H1 (cell line): ENCODE measurements around the gene DOCK9. TPM values are rescaled to one million over a fixed set of nuclear protein-coding genes. Genes with fewer than 3 reads are reported as not detected.

ENCODE experiments used
- CTCF ChIA-PET: fragments of 300-600 bp; sonication (Branson Sonifier 250); formaldehyde crosslinking; loops from one replicate; lab custom pipeline; 2021; ENCODE audit not compliant: partially characterized antibody; lab: Charles Lee
- POLR2A ChIA-PET: fragments of 300-600 bp; sonication (Branson Sonifier 250); formaldehyde crosslinking; loops from one replicate; lab custom pipeline; 2021; ENCODE audit warnings: inconsistent platforms; ENCODE audit not compliant: partially characterized antibody; lab: Charles Lee
- DNase-seq, 2 experiments: peaks; one replicate each; pipeline versions ENCODE4 v3.0.0 to v3.0.0-alpha.2; 2010 to 2022; ENCODE audit warnings: low spot score in 2 of 2, low read depth in 1 of 2, mixed read lengths in 1 of 2
- FAIRE-seq: peaks from 2 replicates; lab custom pipeline; 2011; peaks lifted over from hg19 to GRCh38; lab: Jason Lieb, UNC
- H2AFZ ChIP-seq: 2 replicates; pipeline ENCODE4 v1.8.1; 2012; ENCODE audit warnings: low read length, inconsistent platforms
- H2AK5ac ChIP-seq: 2 replicates; pipeline ENCODE4 v1.6.1; 2013; ENCODE audit warnings: low read depth, low read length
- H2BK120ac ChIP-seq: replicated peaks from 2 replicates; pipeline ENCODE3; 2013; ENCODE audit warnings: low read depth, low read length, inconsistent platforms
- H2BK12ac ChIP-seq: 2 replicates; pipeline ENCODE4 v1.6.1; 2013; ENCODE audit warnings: low read depth, low read length
- H2BK15ac ChIP-seq: 2 replicates; pipeline ENCODE4 v1.6.1; 2013; ENCODE audit warnings: low read length
- H2BK20ac ChIP-seq: 2 replicates; pipeline ENCODE4 v1.6.1; 2013; ENCODE audit warnings: low read length
- H2BK5ac ChIP-seq: 2 replicates; pipeline ENCODE4 v1.6.1; 2013; ENCODE audit warnings: low read depth, low read length
- H3K14ac ChIP-seq: 2 replicates; pipeline ENCODE4 v1.6.1; 2013; ENCODE audit warnings: inconsistent platforms; ENCODE audit not compliant: insufficient read length
- H3K18ac ChIP-seq: 2 replicates; pipeline ENCODE4 v1.6.1; 2013; ENCODE audit warnings: low read length; ENCODE audit errors: extremely low read depth
- H3K23ac ChIP-seq: 2 replicates; pipeline ENCODE4 v1.6.1; 2013; ENCODE audit warnings: inconsistent platforms; ENCODE audit not compliant: insufficient read length
- H3K23me2 ChIP-seq: 2 replicates; pipeline ENCODE4 v1.6.1; 2013; ENCODE audit warnings: low read depth, low read length
- H3K27ac ChIP-seq: 2 replicates; pipeline ENCODE4 v1.6.1; 2011; ENCODE audit warnings: low read depth, low read length, inconsistent platforms
- H3K27me3 ChIP-seq, 4 experiments: replicated peaks in 1 of 4; 1 replicate in 1 of 4; 2 replicates in 3 of 4; pipeline versions ENCODE4 v1.6.1 to v1.8.1; 2011 to 2013; ENCODE audit warnings: low read length in 3 of 4, mild to moderate bottlenecking in 3 of 4, inconsistent platforms in 2 of 4, mixed read lengths in 2 of 4, moderate library complexity in 1 of 4; ENCODE audit not compliant: control insufficient read depth in 3 of 4, insufficient read depth in 3 of 4; ENCODE audit errors: extremely low read depth in 1 of 4
- H3K36me3 ChIP-seq, 4 experiments: 2 replicates each; pipeline versions ENCODE4 v1.6.1 to v1.8.1; 2011 to 2013; ENCODE audit warnings: mild to moderate bottlenecking in 4 of 4, low read length in 3 of 4, moderate library complexity in 2 of 4, control low read depth in 1 of 4, inconsistent platforms in 1 of 4; ENCODE audit not compliant: insufficient read depth in 4 of 4, control insufficient read depth in 2 of 4
- H3K4ac ChIP-seq: replicated peaks from 2 replicates; pipeline ENCODE3; 2013; ENCODE audit warnings: low read length, low read depth, mixed read lengths, inconsistent platforms; ENCODE audit not compliant: insufficient read length
- H3K4me1 ChIP-seq, 4 experiments: replicated peaks in 1 of 4; 1 replicate in 1 of 4; 2 replicates in 3 of 4; pipeline versions ENCODE4 v1.6.1 to v1.8.1; 2011 to 2013; ENCODE audit warnings: low read length in 3 of 4, inconsistent platforms in 2 of 4, mixed read lengths in 1 of 4; ENCODE audit not compliant: insufficient read depth in 4 of 4, control insufficient read depth in 3 of 4
- H3K4me2 ChIP-seq, 2 experiments: 2 replicates each; pipeline versions ENCODE4 v1.6.1 to v1.8.1; 2011 to 2013; ENCODE audit warnings: low read depth in 2 of 2, low read length in 2 of 2, control low read depth in 1 of 2, inconsistent platforms in 1 of 2, mild to moderate bottlenecking in 1 of 2; ENCODE audit not compliant: insufficient read depth in 1 of 2
- H3K4me3 ChIP-seq, 4 experiments: fragments of 200-600, 300-600 bp in 1 of 4; sonication (generic), shearing (Covaris generic), sonication (Bioruptor Twin) in 1 of 4; 2 replicates each; pipeline versions ENCODE4 v1.5.1 to v1.8.1; 2011 to 2016; ENCODE audit warnings: low read length in 4 of 4, low read depth in 3 of 4, control low read depth in 2 of 4, inconsistent platforms in 2 of 4, mild to moderate bottlenecking in 2 of 4, mixed read lengths in 1 of 4, moderate library complexity in 1 of 4; ENCODE audit not compliant: insufficient read depth in 2 of 4; ENCODE audit errors: extremely low read depth in 1 of 4
- H3K56ac ChIP-seq: replicated peaks from 2 replicates; pipeline ENCODE3; 2013; ENCODE audit warnings: low read depth, mild to moderate bottlenecking, mixed read lengths, low read length, inconsistent platforms; ENCODE audit not compliant: insufficient read length
- H3K79me1 ChIP-seq: 2 replicates; pipeline ENCODE4 v1.6.1; 2013; ENCODE audit warnings: low read depth, low read length, control low read depth
- H3K79me2 ChIP-seq, 2 experiments: 2 replicates each; pipeline versions ENCODE4 v1.6.1 to v1.8.1; 2012 to 2013; ENCODE audit warnings: low read length in 2 of 2, mild to moderate bottlenecking in 2 of 2, inconsistent platforms in 1 of 2; ENCODE audit not compliant: insufficient read depth in 2 of 2, control insufficient read depth in 1 of 2
- H3K9ac ChIP-seq, 4 experiments: replicated peaks in 1 of 4; 1 replicate in 1 of 4; 2 replicates in 3 of 4; pipeline versions ENCODE4 v1.6.1 to v1.8.1; 2011 to 2013; ENCODE audit warnings: low read depth in 3 of 4, low read length in 3 of 4, control low read depth in 2 of 4, mild to moderate bottlenecking in 2 of 4, moderate library complexity in 2 of 4, inconsistent platforms in 1 of 4; ENCODE audit errors: extremely low read depth in 1 of 4
- H3K9me3 ChIP-seq, 2 experiments: 2 replicates each; pipeline versions ENCODE4 v1.6.1 to v1.8.1; 2012 to 2013; ENCODE audit warnings: mild to moderate bottlenecking in 2 of 2, moderate library complexity in 2 of 2, control low read depth in 1 of 2, inconsistent platforms in 1 of 2, low read depth in 1 of 2, low read length in 1 of 2, mixed read lengths in 1 of 2; ENCODE audit not compliant: insufficient read depth in 2 of 2
- H4K20me1 ChIP-seq, 2 experiments: replicated peaks in 1 of 2; 2 replicates each; pipeline versions ENCODE3 to v1.8.1; 2011 to 2013; ENCODE audit warnings: inconsistent platforms in 2 of 2, low read length in 2 of 2, mild to moderate bottlenecking in 1 of 2; ENCODE audit not compliant: insufficient read depth in 2 of 2, control insufficient read depth in 1 of 2
- H4K5ac ChIP-seq: 2 replicates; pipeline ENCODE4 v1.6.1; 2013; ENCODE audit warnings: low read length, low read depth, mixed read lengths, inconsistent platforms; ENCODE audit not compliant: insufficient read length
- H4K8ac ChIP-seq: 2 replicates; pipeline ENCODE4 v1.8.0; 2013; ENCODE audit warnings: mild to moderate bottlenecking, moderate library complexity, low read length, inconsistent platforms; ENCODE audit not compliant: insufficient read depth; ENCODE audit errors: extremely low read depth
- H4K91ac ChIP-seq: replicated peaks from 2 replicates; pipeline ENCODE3; 2013; ENCODE audit warnings: low read length, mixed read lengths, inconsistent platforms; ENCODE audit not compliant: insufficient read length
- ASH2L ChIP-seq: fragments of 200-600, 300-600 bp; sonication (generic); IDR thresholded peaks from one replicate; pipeline ENCODE4 v1.7.1; 2017; ENCODE audit warnings: low read length
- BACH1 ChIP-seq: IDR thresholded peaks from 2 replicates; pipeline ENCODE4 v1.6.1; 2012; ENCODE audit warnings: low read length, improper control_type of control experiment
- CBX5 ChIP-seq: fragments of 300-800, 300-1000 bp; sonication (generic); IDR thresholded peaks from 2 replicates; pipeline ENCODE4 v1.7.1; 2016; ENCODE audit warnings: antibody characterized with exemption, low read length, low read depth
- EP300 ChIP-seq, 2 experiments: IDR thresholded peaks; 1 replicate in 1 of 2; 2 replicates in 1 of 2; pipeline ENCODE4 v1.6.1; 2011 to 2012; ENCODE audit warnings: low read depth in 2 of 2, low read length in 2 of 2, mild to moderate bottlenecking in 2 of 2, borderline replicate concordance in 1 of 2, inconsistent platforms in 1 of 2, moderate library complexity in 1 of 2
- FOSL1 ChIP-seq: IDR thresholded peaks from 2 replicates; pipeline ENCODE4 v1.6.1; 2011; ENCODE audit warnings: mild to moderate bottlenecking, low read depth, low read length, moderate library complexity; ENCODE audit not compliant: insufficient read depth
- NANOG ChIP-seq: IDR thresholded peaks from 2 replicates; pipeline ENCODE4 v1.6.1; 2011; ENCODE audit warnings: low read length, low read depth, mild to moderate bottlenecking, inconsistent platforms; ENCODE audit not compliant: insufficient read depth, poor library complexity, severe bottlenecking
- NRF1 ChIP-seq: IDR thresholded peaks from 2 replicates; pipeline ENCODE4 v1.6.1; 2011; ENCODE audit warnings: mild to moderate bottlenecking, low read depth, low read length, improper control_type of control experiment
- POLR2A ChIP-seq, 2 experiments: IDR thresholded peaks; 1 replicate in 1 of 2; 2 replicates in 1 of 2; pipeline ENCODE4 v1.6.1; 2011; ENCODE audit warnings: low read depth in 2 of 2, low read length in 2 of 2, mild to moderate bottlenecking in 2 of 2; ENCODE audit errors: control extremely low read depth in 1 of 2
- SP2 ChIP-seq: IDR thresholded peaks from 2 replicates; pipeline ENCODE4 v1.6.1; 2012; ENCODE audit warnings: mild to moderate bottlenecking, low read length, inconsistent platforms
- TAF1 ChIP-seq: IDR thresholded peaks from 2 replicates; pipeline ENCODE4 v1.6.1; 2011; ENCODE audit warnings: mild to moderate bottlenecking, low read depth, low read length
- TAF7 ChIP-seq: optimal IDR thresholded peaks from 2 replicates; pipeline ENCODE3; 2011; ENCODE audit warnings: low read depth, mild to moderate bottlenecking, inconsistent platforms, low read length, moderate library complexity, borderline replicate concordance
- USF2 ChIP-seq: IDR thresholded peaks from 2 replicates; pipeline ENCODE4 v1.6.1; 2011; ENCODE audit warnings: low read length, improper control_type of control experiment
- WGBS, 2 experiments: shearing (Covaris generic) in 1 of 2; methylation state at CpG; one replicate each; pipeline versions ENCODE4 v1.1.6 to v1.1.7; 2013 to 2015; ENCODE audit warnings: low lambda C conversion rate in 2 of 2, mixed read lengths in 2 of 2, inconsistent platforms in 1 of 2, low coverage in 1 of 2, missing lambda C conversion rate in 1 of 2; ENCODE audit not compliant: insufficient replicate concordance in 2 of 2, insufficient coverage in 1 of 2, insufficient read length in 1 of 2; ENCODE audit errors: extremely low coverage in 1 of 2, missing lambda C conversion rate in 1 of 2; 5-methylcytosine and 5-hydroxymethylcytosine counted together
- polyA plus RNA-seq, 7 experiments: library from polyadenylated mRNA; depleted of rRNA in 3 of 7; stranded (reverse) in 5 of 7; unstranded in 2 of 7; fragments of >200 nt in 5 of 7; fragments of 200-250 nt in 2 of 7; gene quantifications; 1 replicate in 5 of 7; 2 replicates in 1 of 7; 4 replicates in 1 of 7; pipeline versions ENCODE4 v1.2.1 to v1.2.3, GENCODE V29; 2011 to 2013; ENCODE audit warnings: missing spikeins in 2 of 7, mixed read lengths in 2 of 7
- total RNA-seq: library from RNA; stranded (reverse); fragmentation: NEBNext Ultra II Directional; extraction: Animal tissue kit (Norgen Biotek cat#: 25700); gene quantifications from 2 replicates; pipeline ENCODE4 v1.2.1, GENCODE V29; 2021

Gene DOCK9
- total and polyA plus RNA-seq, 2 of the 8 experiments (the other 6 are each of a cell fraction or from before 2014, with no cell fraction given), result 21.6 to 31.5 TPM

- FAIRE-seq, result no peak
- H3K9ac ChIP-seq, result no peak overlapping the region
- no peak for TF ChIP-seq CBX5
- no peak for TF ChIP-seq ASH2L
- no peak for TF ChIP-seq TAF7
- TF ChIP-seq BACH1, result no peak
- TF ChIP-seq EP300 (IDR thresholded peaks at IDR 0.05; ENCODE audit: borderline replicate concordance in 1 of 2, low read depth in 2 of 2, low read length in 2 of 2), result no peak
- no peak for TF ChIP-seq USF2
- TF ChIP-seq SP2, result no peak
- no peak for TF ChIP-seq TAF1
- TF ChIP-seq POLR2A (IDR thresholded peaks at IDR 0.05; ENCODE audit: control extremely low read depth in 1 of 2, low read depth in 2 of 2, low read length in 2 of 2), result no peak
- TF ChIP-seq NRF1, result no peak
- no peak for TF ChIP-seq NANOG
- no peak for TF ChIP-seq FOSL1
Observed at GRCh38 chr13:98781045-98781444, 196.8 kb downstream of the DOCK9 start.

More at GRCh38 chr13:98781045-98781444, 196.8 kb downstream of the DOCK9 start:
- Histone ChIP-seq H4K20me1 (no peaks in the 10 kb centered on the region), H3K9me3 (no peaks in the 10 kb centered on the region), H3K4me1 (no peaks in the 10 kb centered on the region), H3K23ac (no peak overlapping the region), H4K5ac (no peak overlapping the region), H4K91ac (no peak overlapping the region), H3K27ac (no peak overlapping the region), H3K4me3 (no peak overlapping the region), H2BK12ac (no peak overlapping the region), H2BK5ac (no peak overlapping the region), H3K4ac (no peak overlapping the region), H2AK5ac (no peak overlapping the region), H2AFZ (no peak overlapping the region), H2BK15ac (no peak overlapping the region), H3K27me3 (no peaks in the 10 kb centered on the region), H3K79me1 (no peaks in the 10 kb centered on the region), H3K56ac (no peak overlapping the region), H4K8ac (no peak overlapping the region), H3K79me2 (no peaks in the 10 kb centered on the region), H3K23me2 (no peaks in the 10 kb centered on the region; the same call in 1 of the 2 replicates), H3K18ac (no peak overlapping the region), H3K36me3 (no peaks in the 10 kb centered on the region), H2BK20ac (no peak overlapping the region), H3K4me2 (no peak overlapping the region), H2BK120ac (no peak overlapping the region), H3K14ac (no peak overlapping the region)
- no peak for DNase-seq
- ChIA-PET CTCF (interaction anchor here (4.6 kb wide), 1 partner anchor 8 kb away, joined by 22 read pairs; no protein-coding TSS in a partner anchor), POLR2A (no interaction called here)
- 72% methylated on average over 11 of the region's 11 CpGs; no CpG with 5 or more reads in 1 of the 2 experiments for WGBS, 2 experiments
